HG03025 (cell line): Measurements from ENCODE around the gene TCF23.
"Not testable (repeated sequence)": the region's sequence is repeated elsewhere in the genome, so short reads cannot be mapped to it uniquely, and the experiment has no call there.

ENCODE experiments used
- ATAC-seq: cut with Tn5 transposase; IDR thresholded peaks from one replicate; pipeline ENCODE4 v1.9.1; 2021; ENCODE audit warnings: mild to moderate bottlenecking, moderate library complexity; ENCODE audit not compliant: unreplicated experiment, low FRiP score

TCF23 gene

DNA sequence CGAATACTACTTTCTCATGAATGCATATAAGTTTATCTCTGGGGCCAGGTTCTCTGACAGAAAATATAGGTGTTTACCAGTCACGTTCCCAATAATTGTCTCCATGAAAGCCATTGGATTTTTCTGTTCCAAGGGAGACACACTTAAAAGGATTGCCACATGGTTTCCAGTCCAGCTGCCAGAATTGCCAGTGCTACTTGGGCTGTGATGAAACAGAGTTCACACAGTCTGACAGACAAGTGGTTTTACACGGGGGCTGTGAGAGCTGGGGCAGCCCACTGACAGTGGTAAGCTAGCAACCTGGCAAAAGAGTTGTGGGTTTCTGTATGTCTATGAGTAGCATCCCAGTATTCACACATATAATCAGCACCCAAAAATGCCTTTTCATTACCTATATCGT lies 35.3 kb downstream of the TCF23 start:
- ATAC-seq = no peak

DNA sequence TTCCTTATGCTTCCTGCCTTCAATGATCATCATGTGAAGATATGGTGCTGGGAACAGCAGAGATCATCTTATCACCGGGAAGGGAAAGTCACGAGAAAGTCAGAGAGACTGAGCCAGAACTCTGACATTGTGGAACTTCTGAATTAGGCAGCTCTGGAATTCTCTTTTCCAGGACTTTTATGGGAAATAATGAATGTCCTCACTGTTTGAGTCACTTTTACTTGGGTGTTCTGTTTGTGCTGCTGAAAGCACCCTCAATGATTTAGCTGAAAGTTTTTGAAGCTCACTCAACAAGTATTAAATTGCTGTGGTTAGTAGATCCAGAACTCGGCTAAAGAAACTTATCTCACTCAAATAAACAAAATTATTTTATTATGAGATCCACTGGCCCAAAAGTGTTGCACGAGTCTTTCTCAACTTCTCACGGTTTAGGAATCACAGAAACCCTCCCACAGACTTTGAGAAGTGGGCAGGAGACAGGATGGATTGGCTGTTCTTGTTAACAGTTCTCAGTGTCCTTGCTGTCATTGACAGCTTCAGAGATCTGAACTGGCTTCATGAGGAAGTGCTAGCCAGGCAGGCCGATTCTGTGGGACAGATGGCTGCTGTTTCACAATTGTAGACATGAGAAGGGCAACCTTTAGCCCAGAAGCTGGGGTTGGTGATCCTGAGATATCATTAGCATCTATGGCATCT lies 36.7 kb downstream of the TCF23 start:
- no peak for ATAC-seq

DNA sequence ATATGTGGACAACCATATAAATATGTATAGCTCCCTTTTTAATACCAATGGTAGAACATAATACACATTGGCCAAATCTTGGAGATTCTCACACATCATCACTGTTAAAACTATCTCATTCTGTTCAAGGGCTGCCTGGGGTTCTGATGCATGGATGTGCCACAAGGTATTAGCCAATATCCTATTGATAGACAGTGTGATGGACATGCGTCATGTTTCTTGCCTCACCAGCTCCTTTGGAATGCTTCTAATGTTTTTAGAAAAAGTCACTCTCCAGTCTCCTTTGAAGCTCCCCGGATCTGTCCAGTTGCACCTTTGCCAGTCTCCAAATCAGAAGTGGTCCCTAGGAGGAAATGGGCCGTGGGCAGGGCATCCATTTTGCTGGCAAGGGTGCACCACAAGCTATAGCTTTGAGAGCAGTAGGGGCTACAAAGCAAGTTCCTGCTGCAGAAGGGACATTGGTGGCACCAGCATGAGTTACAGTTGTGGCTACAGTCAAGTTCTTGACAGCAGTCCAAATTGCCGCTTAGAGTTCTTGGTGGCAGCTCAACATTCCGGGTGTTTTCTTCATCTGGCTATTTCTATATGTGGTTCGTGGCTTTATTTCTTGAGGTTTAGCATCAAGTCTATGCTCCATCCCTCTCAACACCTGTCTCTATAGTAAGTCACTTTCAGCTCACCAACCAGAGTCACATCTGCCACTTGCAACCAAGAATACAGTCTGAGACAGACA lies 38.0 kb downstream of the TCF23 start:
- no peak for ATAC-seq

DNA sequence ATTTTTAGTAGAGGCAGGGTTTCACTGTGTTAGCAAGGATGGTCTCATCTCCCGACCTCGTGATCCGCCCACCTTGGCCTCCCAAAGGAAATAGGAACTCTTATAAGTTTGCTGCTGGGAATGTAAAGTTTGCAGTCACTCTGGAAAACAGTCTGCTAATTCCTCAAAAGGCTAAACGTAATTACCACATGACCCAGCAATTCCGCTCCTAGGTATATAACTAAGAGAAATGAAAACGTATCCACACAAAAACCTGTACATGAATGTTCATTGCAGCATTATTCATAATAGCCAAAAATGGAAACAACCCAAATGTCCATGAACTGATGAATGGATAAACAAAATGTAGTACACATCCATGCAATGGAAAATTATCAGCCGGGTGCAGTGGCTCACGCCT lies 41.2 kb downstream of the TCF23 start:
- ATAC-seq = no peak

DNA sequence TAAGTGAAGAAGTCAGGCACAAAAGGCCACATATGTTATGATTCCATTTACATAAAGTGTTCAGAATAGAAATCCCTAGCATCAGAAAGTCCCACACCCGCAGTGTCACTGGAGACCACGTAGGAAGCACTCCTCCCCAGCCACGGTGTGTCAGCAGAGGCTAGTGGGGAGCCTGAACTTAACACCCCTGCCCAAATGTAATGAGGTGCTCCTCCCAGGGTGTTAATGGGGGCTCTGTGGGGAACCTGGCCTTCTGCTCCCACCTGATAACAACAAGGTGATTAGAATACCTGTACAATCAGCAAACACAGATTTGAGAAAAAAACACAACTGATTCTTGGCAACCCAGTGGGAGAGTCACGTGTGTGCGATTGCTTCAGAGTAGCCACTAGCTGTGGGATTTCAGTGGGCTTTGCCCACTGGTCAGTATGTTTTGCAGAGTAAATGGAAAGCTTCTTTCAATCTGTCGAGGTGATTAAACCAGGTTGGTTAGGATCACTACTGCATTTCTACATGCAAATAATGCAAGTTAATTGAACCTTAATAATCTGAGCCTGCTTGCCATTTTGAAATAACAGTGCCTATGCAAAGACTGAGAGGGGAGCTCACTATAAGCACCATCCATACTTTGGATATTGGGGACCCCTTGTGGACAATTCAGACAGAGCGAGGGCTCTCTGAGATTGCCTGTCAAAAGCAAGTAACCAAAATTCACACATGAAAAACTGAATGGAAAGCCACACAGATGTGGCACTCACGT lies 42.4 kb downstream of the TCF23 start:
- ATAC-seq = no peak

DNA sequence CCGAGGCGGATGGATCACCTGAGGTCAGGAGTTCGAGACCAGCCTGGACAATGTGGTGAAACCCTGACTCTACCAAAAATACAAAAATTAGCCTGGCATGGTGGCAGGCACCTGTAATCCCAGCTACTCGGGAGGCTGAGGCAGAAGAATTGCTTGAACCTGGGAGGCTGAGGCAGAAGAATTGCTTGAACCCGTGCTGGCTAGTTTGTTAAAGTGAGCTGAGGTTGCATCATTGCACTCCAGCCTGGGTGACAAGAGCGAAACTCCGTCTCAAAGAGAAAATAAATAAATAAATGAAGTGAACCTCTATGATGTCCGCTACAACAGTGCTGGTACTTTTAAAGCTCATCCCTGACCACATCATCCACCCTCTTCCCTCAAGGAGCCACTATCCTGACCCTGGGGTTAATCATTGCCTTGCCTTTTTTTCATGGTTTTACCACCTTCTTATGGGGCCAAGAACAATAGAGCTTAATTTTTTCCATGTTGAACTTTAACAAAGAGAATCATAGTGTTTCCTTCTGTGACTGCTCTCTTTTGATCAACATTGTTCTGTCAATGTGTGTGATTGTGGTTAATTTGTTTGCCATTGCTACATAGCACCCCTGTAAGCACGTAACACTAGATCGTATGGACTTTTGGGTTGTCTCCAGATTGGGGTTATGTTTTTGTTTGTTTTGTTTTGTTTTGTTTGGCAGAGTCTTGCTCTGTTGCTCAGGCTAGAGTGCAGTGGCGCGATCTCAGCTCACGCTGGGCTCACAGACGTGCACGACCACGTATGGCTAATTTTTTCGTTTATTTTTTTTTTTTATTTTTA lies 45.9 kb downstream of the TCF23 start:
- no peak for ATAC-seq

DNA sequence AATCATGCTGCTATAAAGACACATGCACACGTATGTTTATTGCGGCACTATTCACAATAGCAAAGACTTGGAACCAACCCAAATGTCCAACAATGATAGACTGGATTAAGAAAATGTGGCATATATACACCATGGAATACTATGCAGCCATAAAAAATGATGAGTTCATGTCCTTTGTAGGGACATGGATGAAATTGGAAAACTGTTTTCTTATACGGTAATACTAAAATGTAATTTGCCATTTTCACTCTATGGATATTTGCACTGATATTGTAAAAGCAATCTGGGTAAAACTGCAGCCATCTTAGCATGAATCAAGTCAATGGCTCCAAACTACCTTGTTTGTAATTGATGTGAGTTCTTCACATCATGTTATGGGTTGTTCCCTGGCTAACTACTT lies 47.0 kb downstream of the TCF23 start:
- not testable (repeated sequence) for ATAC-seq

DNA sequence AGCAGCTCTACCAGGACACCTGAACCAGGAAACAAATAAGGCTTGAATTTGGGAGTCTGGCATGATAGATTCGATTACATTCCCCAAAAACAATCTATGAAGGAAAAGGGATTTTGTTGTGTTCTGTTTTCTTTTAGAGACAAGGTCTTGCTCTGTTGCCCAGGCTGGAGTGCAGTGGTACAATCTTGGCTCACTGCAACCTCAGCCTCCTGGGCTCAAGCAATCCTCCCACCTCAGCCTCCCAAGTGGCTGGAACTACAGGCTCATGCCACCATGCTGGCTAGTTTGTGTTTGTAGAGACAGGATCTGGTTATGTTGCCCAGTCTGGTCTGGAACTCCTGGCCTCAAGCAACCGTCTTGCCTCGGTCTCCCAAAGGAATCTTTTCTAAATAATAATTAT lies 49.3 kb downstream of the TCF23 start:
- ATAC-seq = not testable (repeated sequence)

DNA sequence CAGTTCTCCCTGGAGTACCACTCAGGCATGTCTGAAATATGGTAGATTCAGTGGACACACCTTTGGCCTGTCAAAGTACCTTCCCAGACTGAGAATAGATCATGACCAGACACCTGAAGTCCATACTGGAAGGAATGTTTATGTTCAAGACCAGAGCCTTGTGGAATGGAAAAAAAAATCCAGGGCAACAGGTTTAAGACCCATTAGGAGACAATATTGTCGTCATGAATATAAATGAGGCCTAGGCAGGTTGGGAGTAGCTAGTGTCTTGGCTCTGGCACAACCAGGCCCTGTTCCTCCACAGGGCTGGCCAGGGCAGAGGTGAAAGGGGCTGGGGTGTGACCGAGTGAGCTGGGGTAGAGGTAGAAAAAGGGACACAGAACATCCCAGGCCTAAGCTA lies 49.8 kb downstream of the TCF23 start:
- no peak for ATAC-seq

DNA sequence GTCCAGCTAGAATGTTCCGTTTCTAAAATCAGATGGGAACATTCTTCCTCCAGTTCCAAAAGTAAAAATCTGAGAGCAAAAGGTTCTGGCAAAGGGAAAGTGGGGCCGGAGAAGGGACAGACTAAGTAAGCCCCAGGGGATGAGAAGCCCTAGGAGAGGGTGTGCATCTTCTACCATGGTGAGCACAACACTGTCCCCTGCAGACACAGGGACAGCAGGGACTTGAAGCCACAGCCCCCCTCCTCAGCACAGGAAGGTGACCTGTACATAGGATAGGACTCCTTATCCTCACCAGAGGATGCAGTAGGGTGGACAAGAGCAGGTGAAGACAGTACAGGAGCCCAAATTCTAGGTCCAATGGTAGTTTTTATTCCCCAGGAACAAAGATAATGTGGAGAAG lies 50.4 kb downstream of the TCF23 start:
- ATAC-seq = no peak

DNA sequence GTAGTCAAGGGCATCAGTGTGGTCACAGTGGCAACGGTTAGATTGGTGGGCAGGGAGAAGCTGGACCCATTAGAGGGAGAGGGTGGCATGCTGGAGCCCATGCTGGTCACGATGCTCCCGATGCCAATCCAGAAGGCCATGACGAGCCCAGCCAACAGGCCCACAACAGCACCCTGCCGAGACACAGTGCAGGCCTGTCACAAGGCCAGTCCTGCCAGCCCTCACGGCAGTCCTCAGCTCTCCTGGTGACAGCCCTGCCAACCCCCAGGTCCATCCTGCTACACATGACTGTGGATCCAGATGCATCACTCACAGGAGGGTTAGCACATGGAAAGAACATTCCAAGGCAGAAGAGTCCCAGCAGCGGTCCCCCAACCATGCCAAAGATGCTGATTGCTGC lies 52.9 kb downstream of the TCF23 start:
- no peak for ATAC-seq

DNA sequence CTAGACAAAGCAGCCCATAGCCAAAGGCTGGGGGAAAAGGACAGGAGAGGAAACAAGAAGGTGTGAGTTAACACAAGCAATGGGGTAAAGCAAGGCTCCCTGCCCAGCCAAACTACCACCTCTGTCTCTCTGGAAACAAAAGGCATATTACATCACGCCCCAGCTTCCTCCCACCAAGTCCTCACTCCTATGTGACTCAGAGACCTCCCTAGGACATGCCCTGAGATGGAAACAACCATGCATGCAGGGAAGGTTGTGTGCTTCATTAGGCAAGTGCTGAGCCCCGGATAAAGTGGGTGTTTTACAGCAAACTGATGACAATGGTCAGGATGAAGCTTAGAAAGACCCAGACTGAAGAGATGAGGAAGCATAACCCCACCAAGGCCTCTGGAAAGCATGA lies 54.0 kb downstream of the TCF23 start:
- no peak for ATAC-seq

DNA sequence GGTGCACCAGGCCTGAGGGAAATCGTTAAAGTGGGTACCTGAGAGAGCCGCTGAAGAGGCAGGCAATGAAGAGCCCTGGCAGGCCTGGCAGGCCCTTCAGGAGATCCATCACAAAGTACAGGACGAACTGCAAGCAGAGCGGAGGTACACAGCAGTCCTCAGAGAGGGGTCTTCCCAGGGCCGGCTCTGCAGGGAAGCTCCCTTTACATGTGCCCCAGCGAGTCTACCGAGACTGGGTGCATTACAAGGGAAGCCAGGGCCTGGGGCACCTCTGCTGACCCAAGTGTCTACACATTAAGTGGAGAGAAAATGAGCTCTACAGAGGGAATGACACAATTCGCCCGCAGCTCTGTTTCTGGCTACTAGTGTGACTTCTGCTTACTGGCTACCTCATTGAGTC lies 54.9 kb downstream of the TCF23 start:
- ATAC-seq = no peak

DNA sequence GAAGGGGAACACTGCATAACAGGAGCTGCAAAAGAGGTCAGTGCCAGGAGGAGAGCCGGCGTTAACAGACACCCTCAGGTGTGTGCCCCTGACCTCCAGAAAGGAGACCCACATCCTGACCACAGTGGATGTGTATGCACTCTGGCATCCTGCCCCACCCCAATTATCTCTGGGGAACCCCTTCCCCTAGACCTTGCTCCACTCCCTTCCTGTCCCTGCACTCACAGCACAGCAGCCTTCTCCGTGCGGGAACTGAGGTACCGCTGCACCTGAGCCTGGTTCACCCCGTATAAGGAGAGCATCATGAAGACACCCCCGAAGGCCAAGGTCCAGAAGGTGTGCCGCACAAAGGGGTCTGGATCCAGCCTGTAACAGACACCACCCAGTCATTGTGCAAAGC lies 55.8 kb downstream of the TCF23 start:
- no peak for ATAC-seq

DNA sequence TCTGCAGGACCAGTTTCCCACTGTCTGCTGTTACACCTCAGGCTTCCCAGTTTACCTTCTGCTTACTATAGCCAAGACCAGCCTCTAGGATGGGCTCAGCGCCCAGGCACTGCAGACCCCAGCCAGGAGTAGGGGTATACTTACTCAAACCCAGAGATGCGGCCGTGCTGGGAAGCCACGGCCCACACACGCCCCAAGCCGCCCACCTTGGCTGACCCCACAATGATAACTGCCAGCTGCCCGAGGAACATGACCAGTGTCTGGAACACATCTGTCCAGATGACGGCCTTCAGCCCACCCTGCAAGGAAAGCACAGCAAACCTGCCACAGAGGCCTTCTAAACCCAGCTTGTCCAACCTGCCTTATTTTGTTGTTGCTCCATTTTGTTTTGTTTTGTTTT lies 56.4 kb downstream of the TCF23 start:
- no peak for ATAC-seq

DNA sequence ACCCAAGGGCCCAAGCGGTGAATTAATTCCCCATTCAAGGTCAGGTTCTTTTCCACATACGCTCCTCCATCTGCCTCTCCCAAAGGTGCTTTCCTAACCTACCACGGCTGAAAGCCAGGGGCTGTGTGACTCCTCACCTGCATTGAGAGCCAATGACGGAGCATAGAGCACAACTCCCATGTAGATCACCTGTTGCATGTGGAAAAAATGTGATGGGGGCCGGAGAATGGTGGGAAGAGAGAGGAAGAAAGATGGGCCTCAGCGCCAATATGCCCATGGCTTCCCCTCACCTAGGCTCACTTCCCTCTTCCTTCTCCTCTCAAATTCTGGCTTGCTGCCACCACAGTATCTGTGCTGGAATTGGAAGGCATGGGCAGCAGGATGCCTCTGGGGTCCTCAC lies 57.5 kb downstream of the TCF23 start:
- ATAC-seq = no peak
